ENCODE results near the gene CKMT1A. TPM values are rescaled to one million over a fixed set of nuclear protein-coding genes. Genes with fewer than 3 reads are reported as not detected.

The CKMT1A gene
- total RNA-seq: 0.18 TPM in 1 of 2 replicates, not detected in the other

DNA sequence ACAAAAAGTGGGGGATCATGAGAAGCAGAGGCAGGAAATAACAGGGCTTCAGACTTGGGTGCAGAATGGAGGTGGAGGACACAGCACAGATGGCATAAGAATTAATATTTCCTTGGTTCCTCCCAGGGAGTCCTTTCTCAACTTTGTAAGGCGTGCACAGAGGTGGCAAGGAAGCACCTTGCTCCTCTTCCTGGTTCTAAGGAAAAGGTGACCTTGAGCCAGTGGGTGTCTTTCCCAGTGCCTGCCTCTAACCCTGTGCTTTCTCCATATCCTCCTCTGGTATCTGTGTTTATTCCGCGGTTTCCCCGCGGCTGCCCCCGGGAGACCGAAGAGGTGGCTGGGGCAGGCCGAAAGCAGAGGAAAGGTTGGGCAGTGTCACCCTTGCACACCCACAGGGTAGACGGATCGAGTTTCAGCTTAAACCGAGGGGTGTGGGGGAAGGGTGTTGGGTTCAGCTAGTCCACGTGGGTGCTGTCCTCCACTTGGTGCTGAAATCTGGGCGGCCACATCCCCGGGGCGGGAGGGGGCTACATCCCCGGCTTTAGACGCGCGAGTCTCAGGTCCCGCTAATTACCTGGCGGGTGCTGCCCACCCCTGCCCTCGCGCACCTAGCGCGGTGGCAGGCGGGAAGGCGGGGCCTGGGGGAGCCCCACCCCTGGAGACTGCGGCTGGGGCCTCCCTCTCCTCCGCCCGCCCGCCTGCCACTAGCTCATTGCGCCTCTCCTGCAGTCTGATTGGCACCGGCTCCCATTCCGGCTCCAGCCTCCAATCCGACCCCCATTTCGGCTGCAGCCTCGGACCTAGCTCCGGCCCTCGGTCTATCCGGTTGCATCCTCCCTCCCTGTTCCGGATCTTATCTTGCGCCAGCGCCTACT, at the start of gene CKMT1A:
TSS of gene CKMT1A (plus strand) at position 712 of the 875 bp plus-strand sequence. CDS start 192 bp downstream, outside the sequence.

DNA sequence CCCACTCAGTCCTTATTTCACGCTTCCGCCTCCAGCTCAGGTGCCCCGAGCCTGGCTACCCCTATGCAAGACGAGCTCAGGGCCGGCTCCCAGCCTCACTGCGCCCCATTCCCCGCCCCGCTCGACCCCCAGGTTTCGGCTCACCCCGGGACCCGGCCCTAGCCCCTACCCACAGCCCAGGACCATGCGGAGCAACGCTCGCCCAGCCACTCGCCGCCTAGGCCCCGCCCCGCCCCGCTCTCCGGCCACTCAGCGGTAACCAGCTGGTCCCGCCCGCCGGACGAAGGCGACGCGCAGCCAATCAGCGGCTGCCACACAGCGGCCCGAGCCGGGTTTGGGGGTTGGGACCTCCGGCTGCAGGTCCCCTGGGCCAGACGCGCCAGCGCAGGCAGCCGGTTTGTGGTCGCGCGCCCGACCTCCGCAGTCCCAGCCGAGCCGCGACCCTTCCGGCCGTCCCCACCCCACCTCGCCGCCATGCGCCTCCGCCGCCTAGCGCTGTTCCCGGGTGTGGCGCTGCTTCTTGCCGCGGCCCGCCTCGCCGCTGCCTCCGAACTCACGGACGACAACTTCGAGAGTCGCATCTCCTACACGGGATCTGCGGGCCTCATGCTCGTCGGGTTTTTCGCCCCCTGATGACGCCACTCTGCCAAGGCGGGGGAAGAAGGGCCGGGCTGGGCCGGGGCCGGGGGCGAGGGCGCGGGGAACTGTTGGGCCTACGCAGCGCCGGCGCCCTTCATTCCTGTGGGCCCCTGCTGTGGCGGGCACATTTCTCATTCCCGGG, 44.8 kb upstream of the CKMT1A start, which contains the start of gene CATSPER2:
TSS of gene CATSPER2 (minus strand) at position 196 of the 781 bp plus-strand sequence. CDS start 783 bp downstream, outside the sequence.

DNA sequence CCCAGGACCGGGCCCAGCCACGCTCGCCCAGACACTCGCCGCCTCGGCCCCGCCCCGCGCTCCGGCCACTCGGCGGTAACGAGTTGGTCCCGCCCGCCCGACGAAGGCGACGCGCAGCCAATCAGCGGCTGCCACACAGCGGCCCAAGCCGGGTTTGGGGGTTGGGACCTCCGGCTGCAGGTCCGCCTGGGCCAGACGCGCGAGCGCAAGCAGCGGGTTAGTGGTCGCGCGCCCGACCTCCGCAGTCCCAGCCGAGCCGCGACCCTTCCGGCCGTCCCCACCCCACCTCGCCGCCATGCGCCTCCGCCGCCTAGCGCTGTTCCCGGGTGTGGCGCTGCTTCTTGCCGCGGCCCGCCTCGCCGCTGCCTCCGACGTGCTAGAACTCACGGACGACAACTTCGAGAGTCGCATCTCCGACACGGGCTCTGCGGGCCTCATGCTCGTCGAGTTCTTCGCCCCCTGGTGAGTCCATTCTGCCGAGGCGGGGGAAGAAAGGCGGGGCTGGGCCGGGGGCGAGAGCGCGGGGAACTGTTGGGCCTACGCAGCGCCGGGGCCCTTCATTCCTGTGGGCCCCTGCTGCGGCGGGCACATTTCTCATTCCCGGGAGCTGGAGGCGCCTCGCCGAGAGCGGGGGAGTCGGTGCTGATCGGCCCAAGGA, 52.7 kb downstream of the CKMT1A start, which contains the start of gene PDIA3:
TSS of gene PDIA3 (plus strand) at position 194 of the 658 bp plus-strand sequence. CDS start at position 296, 102 bp downstream.

Other genes starting within 250 kb of the CKMT1A start
- 83.6 and 88.8 TPM in 2 replicates for gene TP53BP1, start 200.7 kb upstream of the CKMT1A start, total RNA-seq
- 38.8 and 40.8 TPM in 2 replicates for gene MAP1A, start 176.3 kb upstream of the CKMT1A start, total RNA-seq
- 8.7 and 14.7 TPM in 2 replicates for gene PPIP5K1, start 103.7 kb upstream of the CKMT1A start, total RNA-seq
- gene CKMT1B, start 99.8 kb upstream of the CKMT1A start, total RNA-seq: not detected in 2 replicates
- not detected in 2 replicates for gene STRC, start 75.1 kb upstream of the CKMT1A start, total RNA-seq
- 0.37 and 0.43 TPM in 2 replicates for gene CATSPER2, start 45.0 kb upstream of the CKMT1A start, total RNA-seq
- 135 and 192 TPM in 2 replicates for gene PDIA3, start 52.6 kb downstream of the CKMT1A start, total RNA-seq
- gene ELL3, start 83.1 kb downstream of the CKMT1A start, total RNA-seq: 3.9 and 6.8 TPM in 2 replicates
- 448 and 573 TPM in 2 replicates for gene SERF2, start 98.5 kb downstream of the CKMT1A start, total RNA-seq
- 0.09 TPM in 1 of 2 replicates, not detected in the other for gene SERINC4, start 106.4 kb downstream of the CKMT1A start, total RNA-seq
- gene HYPK, start 106.7 kb downstream of the CKMT1A start, total RNA-seq: 8.5 and 10.3 TPM in 2 replicates
- gene MFAP1, start 130.8 kb downstream of the CKMT1A start, total RNA-seq: 24.9 and 31.7 TPM in 2 replicates
- gene WDR76, start 133.1 kb downstream of the CKMT1A start, total RNA-seq: 2.7 and 2.8 TPM in 2 replicates